ENCODE data around the gene CHERP. TPM values are rescaled to one million over a fixed set of nuclear protein-coding genes. Genes with fewer than 3 reads are reported as not detected.

The CHERP gene
- total and polyA plus RNA-seq, 2 experiments from 2014 or later = 31.6 to 41.2 TPM

DNA sequence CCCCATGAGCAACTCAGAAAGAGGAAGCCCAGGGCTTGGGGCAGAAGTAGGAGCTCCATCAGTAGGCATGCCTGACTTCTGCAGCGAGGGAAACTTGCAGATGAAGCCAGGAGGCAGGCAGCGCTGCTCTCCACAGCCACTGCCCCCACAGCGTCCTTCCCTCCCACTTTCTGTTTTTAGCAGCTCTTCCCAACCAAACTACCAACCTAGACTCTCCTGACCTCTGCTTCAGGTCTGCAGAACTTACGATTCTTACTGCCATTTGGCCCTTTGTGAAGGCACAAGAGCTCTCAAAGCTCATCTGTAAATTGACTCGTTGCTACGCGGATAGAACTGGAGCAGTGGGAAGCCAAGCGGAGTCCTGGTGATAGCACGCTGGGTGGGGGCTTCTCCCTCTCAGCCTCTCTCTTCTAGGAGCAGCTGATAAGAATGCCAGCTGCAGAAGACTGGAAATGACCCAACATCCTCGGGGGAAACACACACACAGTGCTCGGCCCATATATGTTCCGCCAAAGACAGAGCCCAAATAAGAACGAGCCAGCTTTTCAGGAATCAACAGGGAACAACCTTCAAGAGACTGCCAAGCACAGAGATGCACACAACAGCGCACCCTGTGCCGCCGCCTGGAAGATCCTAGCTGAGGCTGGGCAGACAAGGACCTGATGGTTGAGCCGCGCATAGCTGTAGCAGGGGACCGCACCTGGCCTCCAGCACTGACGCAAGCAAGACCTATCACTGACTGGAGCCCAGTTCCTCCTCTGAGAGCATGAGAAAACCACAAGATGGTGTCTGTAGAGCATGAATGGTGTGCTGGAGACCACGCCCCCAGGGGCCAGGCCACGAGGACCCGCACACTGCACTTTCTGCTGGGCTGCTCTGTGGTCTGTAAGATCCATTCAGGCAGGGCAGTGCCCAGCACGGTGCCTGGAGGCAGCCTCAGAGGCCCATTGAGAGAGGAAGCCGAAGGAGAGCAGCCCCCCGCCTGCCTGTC is 45.9 kb upstream of the CHERP start:
- Mint-ChIP-seq H3K36me3 (ENCODE audit: low read depth) (no peaks in the 10 kb centered on the region), H3K27ac (peak overlapping the region; percentile 54), H3K27me3 (ENCODE audit: insufficient read depth, low read depth, poor library complexity) (peaks cover 3% of the 10 kb centered on the region), H3K4me1 (peaks cover 86% of the 10 kb centered on the region), H3K4me3 (peak overlapping the region; percentile 3; the same call in 1 of the 3 replicates), H3K9me3 (no peaks in the 10 kb centered on the region)
- Histone ChIP-seq H3K79me2 (replicated peaks; ENCODE audit: insufficient read depth) (peaks cover 99% of the 10 kb centered on the region), H4K20me1 (replicated peaks; ENCODE audit: insufficient read depth) (peaks cover 46% of the 10 kb centered on the region), H3K27ac (ENCODE audit: low read depth) (peak overlapping the region; percentile 59; the same call in 1 of the 2 replicates), H3F3A (replicated peaks; ENCODE audit: low read depth) (peaks cover 10% of the 10 kb centered on the region; the same call in 1 of the 2 replicates), H3K4me3 (no peak overlapping the region), H3K9me2 (ENCODE audit: insufficient read depth) (no peaks in the 10 kb centered on the region), H3K4me1 (ENCODE audit: insufficient read depth) (peaks cover 55% of the 10 kb centered on the region), H3K4me2 (peak overlapping the region; percentile 72), H2AFZ (no peak overlapping the region), H3K27me3 (ENCODE audit: insufficient read depth) (no peaks in the 10 kb centered on the region), H3K36me3 (ENCODE audit: insufficient read depth) (no peaks in the 10 kb centered on the region)
- peak; percentile 7; the same call in 2 of the 3 replicates for ATAC-seq
- peak; percentile 43 for DNase-seq (ENCODE audit: low spot score)
- TF ChIP-seq ZNF114 (CRISPR knock-in tag; IDR thresholded peaks at IDR 0.05) = no peak
- TF ChIP-seq, protein P1, sequence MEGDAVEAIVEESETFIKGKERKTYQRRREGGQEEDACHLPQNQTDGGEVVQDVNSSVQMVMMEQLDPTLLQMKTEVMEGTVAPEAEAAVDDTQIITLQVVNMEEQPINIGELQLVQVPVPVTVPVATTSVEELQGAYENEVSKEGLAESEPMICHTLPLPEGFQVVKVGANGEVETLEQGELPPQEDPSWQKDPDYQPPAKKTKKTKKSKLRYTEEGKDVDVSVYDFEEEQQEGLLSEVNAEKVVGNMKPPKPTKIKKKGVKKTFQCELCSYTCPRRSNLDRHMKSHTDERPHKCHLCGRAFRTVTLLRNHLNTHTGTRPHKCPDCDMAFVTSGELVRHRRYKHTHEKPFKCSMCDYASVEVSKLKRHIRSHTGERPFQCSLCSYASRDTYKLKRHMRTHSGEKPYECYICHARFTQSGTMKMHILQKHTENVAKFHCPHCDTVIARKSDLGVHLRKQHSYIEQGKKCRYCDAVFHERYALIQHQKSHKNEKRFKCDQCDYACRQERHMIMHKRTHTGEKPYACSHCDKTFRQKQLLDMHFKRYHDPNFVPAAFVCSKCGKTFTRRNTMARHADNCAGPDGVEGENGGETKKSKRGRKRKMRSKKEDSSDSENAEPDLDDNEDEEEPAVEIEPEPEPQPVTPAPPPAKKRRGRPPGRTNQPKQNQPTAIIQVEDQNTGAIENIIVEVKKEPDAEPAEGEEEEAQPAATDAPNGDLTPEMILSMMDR (conservative IDR thresholded peaks at IDR 0.05; ENCODE audit: low read depth in 2 of 2) = 0 out of 4 replicates have a peak, but pooled peaks of 1 of the 2 experiments have one; percentile 11

DNA sequence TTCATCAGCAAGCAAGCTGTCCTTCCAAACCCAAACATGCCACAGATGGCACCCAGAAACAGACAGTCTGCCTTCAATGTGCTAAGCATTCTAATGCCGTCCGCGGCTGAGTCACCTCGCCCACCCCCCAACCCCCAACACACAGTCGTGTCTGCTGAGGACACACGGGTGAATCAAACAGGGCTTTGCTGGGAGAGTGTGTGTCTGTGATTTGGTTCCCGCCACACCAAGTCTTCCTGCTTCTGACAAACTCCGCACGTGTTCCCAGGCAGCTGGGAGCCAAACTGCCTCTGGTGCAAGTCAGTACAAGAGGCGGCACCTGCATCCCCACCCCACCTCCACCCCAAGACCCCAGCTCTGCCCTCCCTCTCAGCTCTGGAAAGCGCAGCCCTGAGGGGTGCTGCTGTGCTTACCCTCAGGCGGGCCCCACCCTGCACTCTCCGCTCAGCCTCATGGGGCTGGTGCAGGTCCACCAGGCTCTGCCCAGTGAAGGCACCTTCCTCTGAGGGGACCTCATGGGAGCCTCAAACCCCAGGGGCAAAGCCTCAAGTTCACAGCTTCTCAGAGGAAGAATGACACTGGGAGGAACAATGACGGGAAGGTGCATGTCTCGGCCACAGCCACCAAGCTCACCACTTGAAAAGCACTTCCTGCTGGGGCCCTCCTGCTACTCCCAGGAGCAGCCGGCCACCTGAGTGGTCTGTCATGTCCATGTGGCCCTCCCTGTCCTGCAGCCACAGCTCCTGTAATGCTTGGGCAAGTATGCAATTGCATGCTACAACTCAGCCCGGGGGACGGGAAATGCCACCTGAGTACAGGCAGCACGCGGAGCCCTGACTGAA is 45.0 kb upstream of the CHERP start:
- peaks cover 10% of the 10 kb centered on the region; the same call in 1 of the 2 replicates for H3F3A ChIP-seq (replicated peaks; ENCODE audit: low read depth)
- H3K4me3 ChIP-seq = no peak overlapping the region
- H3K27me3 ChIP-seq (ENCODE audit: insufficient read depth) = no peaks in the 10 kb centered on the region
- H3K9me2 ChIP-seq (ENCODE audit: insufficient read depth) = no peaks in the 10 kb centered on the region
- TF ChIP-seq, protein P2, sequence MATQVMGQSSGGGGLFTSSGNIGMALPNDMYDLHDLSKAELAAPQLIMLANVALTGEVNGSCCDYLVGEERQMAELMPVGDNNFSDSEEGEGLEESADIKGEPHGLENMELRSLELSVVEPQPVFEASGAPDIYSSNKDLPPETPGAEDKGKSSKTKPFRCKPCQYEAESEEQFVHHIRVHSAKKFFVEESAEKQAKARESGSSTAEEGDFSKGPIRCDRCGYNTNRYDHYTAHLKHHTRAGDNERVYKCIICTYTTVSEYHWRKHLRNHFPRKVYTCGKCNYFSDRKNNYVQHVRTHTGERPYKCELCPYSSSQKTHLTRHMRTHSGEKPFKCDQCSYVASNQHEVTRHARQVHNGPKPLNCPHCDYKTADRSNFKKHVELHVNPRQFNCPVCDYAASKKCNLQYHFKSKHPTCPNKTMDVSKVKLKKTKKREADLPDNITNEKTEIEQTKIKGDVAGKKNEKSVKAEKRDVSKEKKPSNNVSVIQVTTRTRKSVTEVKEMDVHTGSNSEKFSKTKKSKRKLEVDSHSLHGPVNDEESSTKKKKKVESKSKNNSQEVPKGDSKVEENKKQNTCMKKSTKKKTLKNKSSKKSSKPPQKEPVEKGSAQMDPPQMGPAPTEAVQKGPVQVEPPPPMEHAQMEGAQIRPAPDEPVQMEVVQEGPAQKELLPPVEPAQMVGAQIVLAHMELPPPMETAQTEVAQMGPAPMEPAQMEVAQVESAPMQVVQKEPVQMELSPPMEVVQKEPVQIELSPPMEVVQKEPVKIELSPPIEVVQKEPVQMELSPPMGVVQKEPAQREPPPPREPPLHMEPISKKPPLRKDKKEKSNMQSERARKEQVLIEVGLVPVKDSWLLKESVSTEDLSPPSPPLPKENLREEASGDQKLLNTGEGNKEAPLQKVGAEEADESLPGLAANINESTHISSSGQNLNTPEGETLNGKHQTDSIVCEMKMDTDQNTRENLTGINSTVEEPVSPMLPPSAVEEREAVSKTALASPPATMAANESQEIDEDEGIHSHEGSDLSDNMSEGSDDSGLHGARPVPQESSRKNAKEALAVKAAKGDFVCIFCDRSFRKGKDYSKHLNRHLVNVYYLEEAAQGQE (IDR thresholded peaks at IDR 0.05; ENCODE audit: unreplicated experiment) = no peak
- TF ChIP-seq JUNB (IDR thresholded peaks at IDR 0.05; ENCODE audit: unreplicated experiment) (no peak), POLR2AphosphoS5 (IDR thresholded peaks at IDR 0.05; ENCODE audit: low read depth) (no peak), EZH2phosphoT487 (IDR thresholded peaks at IDR 0.05; ENCODE audit: unreplicated experiment) (no peak), NANOG (IDR thresholded peaks at IDR 0.05; ENCODE audit: borderline replicate concordance) (no peak)
- TF ChIP-seq, protein P1 (conservative IDR thresholded peaks at IDR 0.05; ENCODE audit: low read depth in 2 of 2) = no peak
- TF ChIP-seq, protein P3, sequence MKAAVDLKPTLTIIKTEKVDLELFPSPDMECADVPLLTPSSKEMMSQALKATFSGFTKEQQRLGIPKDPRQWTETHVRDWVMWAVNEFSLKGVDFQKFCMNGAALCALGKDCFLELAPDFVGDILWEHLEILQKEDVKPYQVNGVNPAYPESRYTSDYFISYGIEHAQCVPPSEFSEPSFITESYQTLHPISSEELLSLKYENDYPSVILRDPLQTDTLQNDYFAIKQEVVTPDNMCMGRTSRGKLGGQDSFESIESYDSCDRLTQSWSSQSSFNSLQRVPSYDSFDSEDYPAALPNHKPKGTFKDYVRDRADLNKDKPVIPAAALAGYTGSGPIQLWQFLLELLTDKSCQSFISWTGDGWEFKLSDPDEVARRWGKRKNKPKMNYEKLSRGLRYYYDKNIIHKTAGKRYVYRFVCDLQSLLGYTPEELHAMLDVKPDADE (IDR thresholded peaks at IDR 0.05) = no peak
- H3K79me2 ChIP-seq (replicated peaks; ENCODE audit: insufficient read depth) = peaks cover 99% of the 10 kb centered on the region
- peaks cover 55% of the 10 kb centered on the region for H3K4me1 ChIP-seq (ENCODE audit: insufficient read depth)
- H3K4me3 Mint-ChIP-seq = no peak overlapping the region
- no peaks in the 10 kb centered on the region for H3K36me3 ChIP-seq (ENCODE audit: insufficient read depth)
- no peak overlapping the region for H2AFZ ChIP-seq
- H3K27ac ChIP-seq (ENCODE audit: low read depth) = peak overlapping the region; percentile 59; the same call in 1 of the 2 replicates
- peak; percentile 3; the same call in 2 of the 3 replicates for ATAC-seq
- H3K36me3 Mint-ChIP-seq (ENCODE audit: low read depth) = no peaks in the 10 kb centered on the region
- peaks cover 3% of the 10 kb centered on the region for H3K27me3 Mint-ChIP-seq (ENCODE audit: insufficient read depth, low read depth, poor library complexity)
- DNase-seq (ENCODE audit: low spot score) = peak; percentile 32
- H3K9me3 Mint-ChIP-seq = no peaks in the 10 kb centered on the region
- H3K4me1 Mint-ChIP-seq = peaks cover 82% of the 10 kb centered on the region
- peak overlapping the region; percentile 72 for H3K4me2 ChIP-seq
- peak overlapping the region; percentile 85; the same call in 1 of the 2 replicates for H3K27ac Mint-ChIP-seq
- peaks cover 37% of the 10 kb centered on the region for H4K20me1 ChIP-seq (replicated peaks; ENCODE audit: insufficient read depth)

Measured in GM23338 (cell line).